Measurements from ENCODE around the gene SMAD7. TPM values are rescaled to one million over a fixed set of nuclear protein-coding genes. Genes with fewer than 3 reads are reported as not detected.

SMAD7 gene
- total RNA-seq, 1 donor from 2014 or later = 61.2 TPM

DNA sequence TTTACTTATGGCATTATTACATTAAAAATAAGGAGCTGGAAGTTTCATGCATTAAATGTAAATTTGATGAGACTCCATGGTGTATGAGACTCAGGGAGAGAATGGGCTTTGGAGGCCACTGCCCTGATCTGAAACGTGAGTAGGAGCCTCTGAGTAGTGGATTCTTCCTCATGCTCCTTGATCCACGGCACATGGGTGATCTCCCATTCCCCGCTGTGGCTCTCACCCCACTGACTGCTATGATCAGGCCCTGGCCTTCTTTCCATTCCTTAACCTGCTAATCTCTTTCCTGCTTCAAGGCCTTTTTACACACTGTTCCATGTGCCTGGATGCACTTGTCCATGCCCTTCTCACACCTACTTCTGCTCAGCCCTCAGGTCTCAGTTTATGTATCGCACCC lies 68.4 kb downstream of the SMAD7 start:
- H3K4me3 Mint-ChIP-seq (ENCODE audit: unreplicated experiment) = no peak overlapping the region
- H3K4me1 Mint-ChIP-seq (ENCODE audit: low read depth) = peaks cover 36% of the 10 kb centered on the region
- peak; percentile 14 for DNase-seq (ENCODE audit: low spot score)
- H3K27me3 Mint-ChIP-seq (ENCODE audit: low read depth) = no peaks in the 10 kb centered on the region
- TF ChIP-seq, protein P1, sequence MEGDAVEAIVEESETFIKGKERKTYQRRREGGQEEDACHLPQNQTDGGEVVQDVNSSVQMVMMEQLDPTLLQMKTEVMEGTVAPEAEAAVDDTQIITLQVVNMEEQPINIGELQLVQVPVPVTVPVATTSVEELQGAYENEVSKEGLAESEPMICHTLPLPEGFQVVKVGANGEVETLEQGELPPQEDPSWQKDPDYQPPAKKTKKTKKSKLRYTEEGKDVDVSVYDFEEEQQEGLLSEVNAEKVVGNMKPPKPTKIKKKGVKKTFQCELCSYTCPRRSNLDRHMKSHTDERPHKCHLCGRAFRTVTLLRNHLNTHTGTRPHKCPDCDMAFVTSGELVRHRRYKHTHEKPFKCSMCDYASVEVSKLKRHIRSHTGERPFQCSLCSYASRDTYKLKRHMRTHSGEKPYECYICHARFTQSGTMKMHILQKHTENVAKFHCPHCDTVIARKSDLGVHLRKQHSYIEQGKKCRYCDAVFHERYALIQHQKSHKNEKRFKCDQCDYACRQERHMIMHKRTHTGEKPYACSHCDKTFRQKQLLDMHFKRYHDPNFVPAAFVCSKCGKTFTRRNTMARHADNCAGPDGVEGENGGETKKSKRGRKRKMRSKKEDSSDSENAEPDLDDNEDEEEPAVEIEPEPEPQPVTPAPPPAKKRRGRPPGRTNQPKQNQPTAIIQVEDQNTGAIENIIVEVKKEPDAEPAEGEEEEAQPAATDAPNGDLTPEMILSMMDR (IDR thresholded peaks at IDR 0.05) = no peak
- no peaks in the 10 kb centered on the region for H3K9me3 Mint-ChIP-seq (ENCODE audit: low read depth)
- H3K27ac Mint-ChIP-seq (ENCODE audit: unreplicated experiment) = no peak overlapping the region
- H3K36me3 Mint-ChIP-seq (ENCODE audit: low read depth) = no peaks in the 10 kb centered on the region

DNA sequence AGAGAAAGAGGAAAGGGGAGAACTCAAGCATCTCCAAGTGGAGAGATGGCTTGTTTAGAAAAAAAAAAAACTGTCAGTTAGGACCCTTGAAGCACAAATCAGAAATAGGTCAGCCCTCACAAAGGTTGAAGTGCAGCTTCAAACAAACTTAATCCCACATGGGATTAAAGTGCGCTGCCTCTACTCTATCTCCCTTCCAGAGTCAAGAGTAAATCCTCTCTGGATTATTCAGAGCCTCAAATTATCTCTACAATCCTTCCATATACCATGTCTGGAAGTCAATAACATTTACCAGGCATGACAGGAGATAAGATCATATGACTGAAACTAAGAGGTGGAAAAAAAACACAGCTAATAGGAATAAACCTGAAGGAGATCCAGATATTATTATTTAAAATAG lies 69.8 kb downstream of the SMAD7 start:
- TF ChIP-seq, protein P1 (IDR thresholded peaks at IDR 0.05) = no peak
- H3K4me3 Mint-ChIP-seq (ENCODE audit: unreplicated experiment) = no peak overlapping the region
- no peak for DNase-seq (ENCODE audit: low spot score)
- H3K4me1 Mint-ChIP-seq (ENCODE audit: low read depth) = peaks cover 39% of the 10 kb centered on the region
- H3K9me3 Mint-ChIP-seq (ENCODE audit: low read depth) = no peaks in the 10 kb centered on the region
- H3K27ac Mint-ChIP-seq (ENCODE audit: unreplicated experiment) = no peak overlapping the region
- no peaks in the 10 kb centered on the region for H3K27me3 Mint-ChIP-seq (ENCODE audit: low read depth)
- no peaks in the 10 kb centered on the region for H3K36me3 Mint-ChIP-seq (ENCODE audit: low read depth)

DNA sequence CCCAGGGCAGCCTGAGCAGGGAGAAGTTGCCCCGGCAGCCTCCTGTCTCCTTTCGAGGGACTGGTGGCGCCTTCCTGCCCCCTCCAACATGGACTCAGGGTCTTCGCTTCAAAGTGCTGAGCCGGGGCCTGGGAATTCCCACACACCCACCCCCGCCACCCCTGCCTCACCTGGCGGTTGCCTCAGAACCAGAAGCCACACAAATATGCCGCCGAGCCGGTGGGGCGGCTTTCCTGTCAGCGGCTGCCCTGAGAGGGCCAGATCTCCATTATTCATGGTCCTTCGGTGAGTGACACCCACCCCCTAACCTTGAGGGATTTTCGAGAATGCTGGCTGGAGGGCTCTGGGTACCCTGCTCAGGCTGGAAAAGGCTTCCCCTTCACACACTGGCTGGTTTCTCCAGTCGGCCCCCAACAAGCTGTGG lies 71.7 kb downstream of the SMAD7 start:
- peaks cover 39% of the 10 kb centered on the region for H3K4me1 Mint-ChIP-seq (ENCODE audit: low read depth)

DNA sequence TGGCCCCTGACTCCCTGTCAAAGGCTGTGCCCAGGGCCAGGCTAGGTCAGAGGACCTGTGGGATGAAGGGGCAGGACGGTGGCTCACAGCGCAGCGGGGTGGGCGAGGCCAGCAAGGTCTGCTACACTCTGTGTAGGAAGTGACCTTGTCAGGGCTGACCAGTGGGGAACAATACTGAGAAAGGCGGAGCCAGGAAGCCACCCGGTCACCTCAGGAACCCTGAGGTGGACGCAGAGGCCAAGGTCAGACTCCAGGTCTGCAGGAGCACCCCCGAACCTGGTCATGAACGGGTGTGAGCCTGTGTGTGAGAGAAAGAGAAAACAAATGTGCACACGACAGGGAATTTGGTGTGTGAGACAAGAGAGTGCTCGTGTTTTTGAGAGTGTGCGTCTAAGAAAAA lies 72.3 kb downstream of the SMAD7 start:
- peak; percentile 81 for DNase-seq (ENCODE audit: low spot score)
- Mint-ChIP-seq H3K36me3 (ENCODE audit: low read depth) (no peaks in the 10 kb centered on the region), H3K27me3 (ENCODE audit: low read depth) (no peaks in the 10 kb centered on the region), H3K27ac (ENCODE audit: unreplicated experiment) (peak overlapping the region; percentile 71), H3K4me1 (ENCODE audit: low read depth) (peaks cover 44% of the 10 kb centered on the region), H3K9me3 (ENCODE audit: low read depth) (no peaks in the 10 kb centered on the region), H3K4me3 (ENCODE audit: unreplicated experiment) (no peak overlapping the region)
- TF ChIP-seq, protein P1 (IDR thresholded peaks at IDR 0.05) = no peak

More for the DNA sequence above, 71.7 kb downstream of the SMAD7 start:
- no peak overlapping the region for H3K4me3 Mint-ChIP-seq (ENCODE audit: unreplicated experiment)
- H3K36me3 Mint-ChIP-seq (ENCODE audit: low read depth) = no peaks in the 10 kb centered on the region
- peak; percentile 75 for DNase-seq (ENCODE audit: low spot score)
- no peaks in the 10 kb centered on the region for H3K9me3 Mint-ChIP-seq (ENCODE audit: low read depth)
- no peaks in the 10 kb centered on the region for H3K27me3 Mint-ChIP-seq (ENCODE audit: low read depth)
- no peak overlapping the region for H3K27ac Mint-ChIP-seq (ENCODE audit: unreplicated experiment)
- TF ChIP-seq, protein P1 (IDR thresholded peaks at IDR 0.05) = no peak

DNA sequence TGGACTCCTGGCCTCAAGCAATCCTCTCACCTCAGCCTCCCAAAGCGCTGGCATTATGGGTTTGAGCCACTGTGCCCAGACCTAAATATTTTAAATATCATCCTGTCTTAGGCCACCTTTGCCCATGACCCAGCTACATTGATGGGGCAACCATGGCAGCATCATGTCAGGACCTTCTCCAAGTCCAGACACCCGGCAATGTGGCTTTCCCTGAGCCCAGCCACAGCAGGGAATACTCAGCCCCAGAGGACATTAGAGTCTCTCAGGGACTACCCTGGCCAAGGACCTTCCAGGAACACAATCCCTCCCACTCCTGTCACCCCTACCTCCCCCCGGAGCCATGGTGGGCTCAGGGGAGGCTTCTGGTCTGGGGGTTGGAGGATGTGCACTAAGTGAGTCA lies 72.8 kb downstream of the SMAD7 start:
- Mint-ChIP-seq H3K4me3 (ENCODE audit: unreplicated experiment) (no peak overlapping the region), H3K9me3 (ENCODE audit: low read depth) (no peaks in the 10 kb centered on the region), H3K4me1 (ENCODE audit: low read depth) (peaks cover 49% of the 10 kb centered on the region), H3K27ac (ENCODE audit: unreplicated experiment) (peak overlapping the region; percentile 71), H3K36me3 (ENCODE audit: low read depth) (no peaks in the 10 kb centered on the region), H3K27me3 (ENCODE audit: low read depth) (no peaks in the 10 kb centered on the region)
- DNase-seq (ENCODE audit: low spot score) = peak; percentile 41
- TF ChIP-seq, protein P1 (IDR thresholded peaks at IDR 0.05) = no peak

Data from chondrocyte (in vitro differentiated cells).